ENCODE results near the gene HNRNPA3. TPM values are rescaled to one million over a fixed set of nuclear protein-coding genes. Genes with fewer than 3 reads are reported as not detected.
"Not testable (repeated sequence)": the region's sequence is repeated elsewhere in the genome, so short reads cannot be mapped to it uniquely, and the experiment has no call there.

Gene HNRNPA3
- total RNA-seq, 1 experiment from 2014 or later: 234 TPM

- DNase-seq: no peak
- no peaks in the 10 kb centered on the region for H3K9me3 Mint-ChIP-seq (ENCODE audit: low read depth, unreplicated experiment)
- CTCF ChIA-PET: interaction anchor here (0.6 kb wide), 1 partner anchor 19 kb away, joined by 3 read pairs; no protein-coding TSS in a partner anchor
- peaks cover 9% of the 10 kb centered on the region for H3K4me1 Mint-ChIP-seq (ENCODE audit: low read depth, unreplicated experiment)
- BruUV-seq (replicated peaks): no TSS peak
- intact Hi-C loops (cut with micrococcal nuclease; ENCODE audit: unreplicated experiment): no loop called here
- H3K27me3 Mint-ChIP-seq (ENCODE audit: unreplicated experiment): no peaks in the 10 kb centered on the region
- TF ChIP-seq CTCF (IDR thresholded peaks at IDR 0.05; ENCODE audit: unreplicated experiment): no peak
- H3K27ac Mint-ChIP-seq (ENCODE audit: unreplicated experiment): no peak overlapping the region
- no peak overlapping the region for H3K4me3 Mint-ChIP-seq (ENCODE audit: low read depth, unreplicated experiment)
- H3K36me3 Mint-ChIP-seq (ENCODE audit: insufficient read depth, unreplicated experiment): no peaks in the 10 kb centered on the region
Observed at GRCh38 chr2:177193240-177193639, 19.4 kb upstream of the HNRNPA3 start.

GRCh38 chr2:177195194-177195593 lies 17.4 kb upstream of the HNRNPA3 start:
- CTCF ChIA-PET: interaction anchor here (0.6 to 1.1 kb wide), 2 partner anchors 17 to 30 kb away, joined by 3 to 7 read pairs; no protein-coding TSS in a partner anchor
- no peaks in the 10 kb centered on the region for H3K36me3 Mint-ChIP-seq (ENCODE audit: insufficient read depth, unreplicated experiment)
- H3K27me3 Mint-ChIP-seq (ENCODE audit: unreplicated experiment): no peaks in the 10 kb centered on the region
- no peak for DNase-seq
- H3K4me1 Mint-ChIP-seq (ENCODE audit: low read depth, unreplicated experiment): no peaks in the 10 kb centered on the region
- no TSS peak for BruUV-seq (replicated peaks)
- no peak overlapping the region for H3K27ac Mint-ChIP-seq (ENCODE audit: unreplicated experiment)
- no peak for TF ChIP-seq CTCF (IDR thresholded peaks at IDR 0.05; ENCODE audit: unreplicated experiment)
- intact Hi-C loops (cut with micrococcal nuclease; ENCODE audit: unreplicated experiment): no loop called here
- H3K9me3 Mint-ChIP-seq (ENCODE audit: low read depth, unreplicated experiment): no peaks in the 10 kb centered on the region
- H3K4me3 Mint-ChIP-seq (ENCODE audit: low read depth, unreplicated experiment): no peak overlapping the region

- H3K4me1 Mint-ChIP-seq (ENCODE audit: low read depth, unreplicated experiment); BruUV-seq (replicated peaks); H3K36me3 Mint-ChIP-seq (ENCODE audit: insufficient read depth, unreplicated experiment); CTCF ChIA-PET; intact Hi-C loops (cut with micrococcal nuclease; ENCODE audit: unreplicated experiment); H3K4me3 Mint-ChIP-seq (ENCODE audit: low read depth, unreplicated experiment); H3K27ac Mint-ChIP-seq (ENCODE audit: unreplicated experiment); DNase-seq; H3K9me3 Mint-ChIP-seq (ENCODE audit: low read depth, unreplicated experiment); H3K27me3 Mint-ChIP-seq (ENCODE audit: unreplicated experiment): not testable (repeated sequence)
Observed at GRCh38 chr2:177200419-177200818, 12.2 kb upstream of the HNRNPA3 start.

GRCh38 chr2:177201919-177202346 lies 10.7 kb upstream of the HNRNPA3 start:
- no peaks in the 10 kb centered on the region for H3K36me3 Mint-ChIP-seq (ENCODE audit: insufficient read depth, unreplicated experiment)
- H3K4me1 Mint-ChIP-seq (ENCODE audit: low read depth, unreplicated experiment): no peaks in the 10 kb centered on the region
- no peaks in the 10 kb centered on the region for H3K27me3 Mint-ChIP-seq (ENCODE audit: unreplicated experiment)
- DNase-seq: no peak
- no peak overlapping the region for H3K27ac Mint-ChIP-seq (ENCODE audit: unreplicated experiment)
- BruUV-seq (replicated peaks): no TSS peak
- no peaks in the 10 kb centered on the region for H3K9me3 Mint-ChIP-seq (ENCODE audit: low read depth, unreplicated experiment)
- no peak for TF ChIP-seq CTCF (IDR thresholded peaks at IDR 0.05; ENCODE audit: unreplicated experiment)
- H3K4me3 Mint-ChIP-seq (ENCODE audit: low read depth, unreplicated experiment): no peak overlapping the region
- intact Hi-C loops (cut with micrococcal nuclease; ENCODE audit: unreplicated experiment): no loop called here
- CTCF ChIA-PET: interaction anchor here (0.6 to 2.1 kb wide), 2 partner anchors 10 to 375 kb away, joined by 4 read pairs; no protein-coding TSS in a partner anchor

- intact Hi-C loops (cut with micrococcal nuclease; ENCODE audit: unreplicated experiment): no loop called here
- Mint-ChIP-seq H3K4me3 (ENCODE audit: low read depth, unreplicated experiment) (no peak overlapping the region), H3K9me3 (ENCODE audit: low read depth, unreplicated experiment) (no peaks in the 10 kb centered on the region), H3K27me3 (ENCODE audit: unreplicated experiment) (no peaks in the 10 kb centered on the region), H3K36me3 (ENCODE audit: insufficient read depth, unreplicated experiment) (no peaks in the 10 kb centered on the region), H3K4me1 (ENCODE audit: low read depth, unreplicated experiment) (no peaks in the 10 kb centered on the region), H3K27ac (ENCODE audit: unreplicated experiment) (no peak overlapping the region)
- CTCF ChIA-PET: no interaction called here
- no TSS peak for BruUV-seq (replicated peaks)
- TF ChIP-seq CTCF (IDR thresholded peaks at IDR 0.05; ENCODE audit: unreplicated experiment): no peak
- DNase-seq: no peak
Observed at GRCh38 chr2:177204417-177204816, 8.2 kb upstream of the HNRNPA3 start.

Measured in Calu3 (cell line).